Activated T-cell treated with anti-CD3 and anti-CD28 coated beads, Interleukin-2, amount 50 U/mL, for 1 hour (primary cell): ENCODE measurements around the gene TTC28.
"Not testable (repeated sequence)": the region's sequence is repeated elsewhere in the genome, so short reads cannot be mapped to it uniquely, and the experiment has no call there.

Experiments used
- DNase-seq: peaks from one replicate; pipeline ENCODE4 v3.0.0-alpha.2; 2020

TTC28 gene

GRCh38 chr22:28172892-28173670 is 506.6 kb downstream of the TTC28 start:
- no peak for DNase-seq

- DNase-seq = no peak
These were observed 507.9 kb downstream of the TTC28 start for GRCh38 chr22:28171712-28172111.

GRCh38 chr22:28171115-28171514 is 508.5 kb downstream of the TTC28 start:
- DNase-seq = no peak

- DNase-seq = not testable (repeated sequence)
These were observed 510.3 kb downstream of the TTC28 start for GRCh38 chr22:28169314-28169713.

- DNase-seq = no peak
These were observed 523.8 kb downstream of the TTC28 start for GRCh38 chr22:28155808-28156207.

- no peak for DNase-seq
These were observed 524.8 kb downstream of the TTC28 start for GRCh38 chr22:28154861-28155260.

GRCh38 chr22:28151151-28151816 is 528.4 kb downstream of the TTC28 start:
- no peak for DNase-seq

- DNase-seq = no peak
These were observed 530.7 kb downstream of the TTC28 start for GRCh38 chr22:28148816-28149465.

GRCh38 chr22:28147401-28147800 is 532.2 kb downstream of the TTC28 start:
- no peak for DNase-seq

GRCh38 chr22:28146401-28147314 is 533.0 kb downstream of the TTC28 start:
- no peak for DNase-seq

GRCh38 chr22:28143961-28144745 is 535.5 kb downstream of the TTC28 start:
- DNase-seq = no peak

- DNase-seq = no peak
These were observed 536.3 kb downstream of the TTC28 start for GRCh38 chr22:28143241-28143865.

- no peak for DNase-seq
These were observed 537.2 kb downstream of the TTC28 start for GRCh38 chr22:28142361-28142961.

GRCh38 chr22:28141614-28142013 is 538.0 kb downstream of the TTC28 start:
- no peak for DNase-seq

GRCh38 chr22:28139961-28140360 is 539.7 kb downstream of the TTC28 start:
- no peak for DNase-seq

- no peak for DNase-seq
These were observed 540.1 kb downstream of the TTC28 start for GRCh38 chr22:28139516-28139915.

GRCh38 chr22:28137036-28137435 is 542.6 kb downstream of the TTC28 start:
- no peak for DNase-seq

GRCh38 chr22:28132466-28132865 is 547.2 kb downstream of the TTC28 start:
- DNase-seq = no peak

GRCh38 chr22:28129319-28129962 is 550.2 kb downstream of the TTC28 start:
- DNase-seq = no peak

- DNase-seq = no peak
These were observed 550.8 kb downstream of the TTC28 start for GRCh38 chr22:28128827-28129226.

GRCh38 chr22:28125799-28126198 is 553.8 kb downstream of the TTC28 start:
- DNase-seq = no peak
